KMS-11 (cell line): ENCODE measurements around the gene FURIN.
"Not testable (repeated sequence)": the region's sequence is repeated elsewhere in the genome, so short reads cannot be mapped to it uniquely, and the experiment has no call there.

Experiments used
- H2AFZ ChIP-seq: fragments of 200-600 bp; sonication (generic); 2 replicates; pipeline ENCODE4 v1.6.1; 2016; ENCODE audit warnings: antibody characterized with exemption, mixed run types, low read depth
- H3K27ac ChIP-seq: fragments of 200-600 bp; sonication (generic); 2 replicates; pipeline ENCODE4 v1.6.1; 2016; ENCODE audit warnings: mild to moderate bottlenecking, mixed run types
- H3K27me3 ChIP-seq: fragments of 200-600 bp; sonication (generic); 2 replicates; pipeline ENCODE4 v1.6.1; 2017; ENCODE audit warnings: mild to moderate bottlenecking, low read depth, mixed run types, moderate library complexity; ENCODE audit not compliant: insufficient read depth
- H3K36me3 ChIP-seq: fragments of 200-600 bp; sonication (generic); 2 replicates; pipeline ENCODE4 v1.6.1; 2017; ENCODE audit warnings: mild to moderate bottlenecking, mixed run types; ENCODE audit not compliant: insufficient read depth
- H3K4me1 ChIP-seq: fragments of 200-600 bp; sonication (generic); 2 replicates; pipeline ENCODE4 v1.6.1; 2016; ENCODE audit warnings: mild to moderate bottlenecking, low read depth, mixed run types; ENCODE audit not compliant: poor library complexity, severe bottlenecking
- H3K4me2 ChIP-seq: fragments of 200-600 bp; sonication (generic); 2 replicates; pipeline ENCODE4 v1.7.0; 2016; ENCODE audit warnings: mild to moderate bottlenecking, mixed run types
- H3K4me3 ChIP-seq: fragments of 200-600 bp; sonication (generic); IDR thresholded peaks from 2 replicates; pipeline ENCODE4 v1.6.1; 2017; ENCODE audit warnings: low read depth, low read length, mixed read lengths; ENCODE audit not compliant: insufficient read depth
- H3K79me2 ChIP-seq: fragments of 200-600 bp; sonication (generic); 2 replicates; pipeline ENCODE4 v1.6.1; 2016; ENCODE audit warnings: low read depth, mixed run types; ENCODE audit not compliant: insufficient read depth
- H3K9ac ChIP-seq: fragments of 200-600 bp; sonication (generic); 2 replicates; pipeline ENCODE4 v1.6.1; 2016; ENCODE audit warnings: mild to moderate bottlenecking, mixed run types
- H4K20me1 ChIP-seq: fragments of 200-600 bp; sonication (generic); 2 replicates; pipeline ENCODE4 v1.6.1; 2016; ENCODE audit warnings: mild to moderate bottlenecking, mixed run types; ENCODE audit not compliant: insufficient read depth
- TF ChIP-seq, protein P1 (sequence below): fragments of 200-600 bp; sonication (generic); conservative IDR thresholded peaks from 2 replicates; pipeline ENCODE4 v1.6.1; 2017; ENCODE audit warnings: low read depth, mild to moderate bottlenecking, antibody characterized with exemption, low read length, moderate library complexity, mixed read lengths

FURIN gene

GRCh38 chr15:90895571-90896117, 27.3 kb downstream of the FURIN start:
- Histone ChIP-seq H3K4me1 (no peaks in the 10 kb centered on the region), H3K4me3 (no peak overlapping the region), H3K27ac (no peak overlapping the region), H3K27me3 (no peaks in the 10 kb centered on the region), H3K9ac (no peak overlapping the region), H2AFZ (no peak overlapping the region), H4K20me1 (no peaks in the 10 kb centered on the region), H3K4me2 (no peak overlapping the region), H3K36me3 (no peaks in the 10 kb centered on the region), H3K79me2 (no peaks in the 10 kb centered on the region)
- TF ChIP-seq, protein P1, sequence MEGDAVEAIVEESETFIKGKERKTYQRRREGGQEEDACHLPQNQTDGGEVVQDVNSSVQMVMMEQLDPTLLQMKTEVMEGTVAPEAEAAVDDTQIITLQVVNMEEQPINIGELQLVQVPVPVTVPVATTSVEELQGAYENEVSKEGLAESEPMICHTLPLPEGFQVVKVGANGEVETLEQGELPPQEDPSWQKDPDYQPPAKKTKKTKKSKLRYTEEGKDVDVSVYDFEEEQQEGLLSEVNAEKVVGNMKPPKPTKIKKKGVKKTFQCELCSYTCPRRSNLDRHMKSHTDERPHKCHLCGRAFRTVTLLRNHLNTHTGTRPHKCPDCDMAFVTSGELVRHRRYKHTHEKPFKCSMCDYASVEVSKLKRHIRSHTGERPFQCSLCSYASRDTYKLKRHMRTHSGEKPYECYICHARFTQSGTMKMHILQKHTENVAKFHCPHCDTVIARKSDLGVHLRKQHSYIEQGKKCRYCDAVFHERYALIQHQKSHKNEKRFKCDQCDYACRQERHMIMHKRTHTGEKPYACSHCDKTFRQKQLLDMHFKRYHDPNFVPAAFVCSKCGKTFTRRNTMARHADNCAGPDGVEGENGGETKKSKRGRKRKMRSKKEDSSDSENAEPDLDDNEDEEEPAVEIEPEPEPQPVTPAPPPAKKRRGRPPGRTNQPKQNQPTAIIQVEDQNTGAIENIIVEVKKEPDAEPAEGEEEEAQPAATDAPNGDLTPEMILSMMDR, result no peak

- H2AFZ ChIP-seq, H3K4me3 ChIP-seq, H3K79me2 ChIP-seq, H3K4me2 ChIP-seq, H3K9ac ChIP-seq, H3K27ac ChIP-seq, H3K27me3 ChIP-seq, H4K20me1 ChIP-seq, H3K36me3 ChIP-seq: not testable (repeated sequence)
- peaks cover 10% of the 10 kb centered on the region for H3K4me1 ChIP-seq
Observed at GRCh38 chr15:90897131-90897655, 28.8 kb downstream of the FURIN start.

GRCh38 chr15:90901175-90902039, 33.0 kb downstream of the FURIN start:
- peaks cover 16% of the 10 kb centered on the region for H3K4me1 ChIP-seq
- H3K4me3 ChIP-seq, result no peak overlapping the region
- TF ChIP-seq, protein P1, result no peak
- no peaks in the 10 kb centered on the region for H3K27me3 ChIP-seq
- peaks cover 7% of the 10 kb centered on the region; the same call in 1 of the 2 replicates for H3K79me2 ChIP-seq
- no peaks in the 10 kb centered on the region for H4K20me1 ChIP-seq
- peak overlapping the region; percentile 51; the same call in 1 of the 2 replicates for H3K9ac ChIP-seq
- H2AFZ ChIP-seq, result peak overlapping the region; percentile 68
- H3K36me3 ChIP-seq, result no peaks in the 10 kb centered on the region
- peak overlapping the region; percentile 78 for H3K4me2 ChIP-seq
- peak overlapping the region; percentile 49; the same call in 1 of the 2 replicates for H3K27ac ChIP-seq

DNA sequence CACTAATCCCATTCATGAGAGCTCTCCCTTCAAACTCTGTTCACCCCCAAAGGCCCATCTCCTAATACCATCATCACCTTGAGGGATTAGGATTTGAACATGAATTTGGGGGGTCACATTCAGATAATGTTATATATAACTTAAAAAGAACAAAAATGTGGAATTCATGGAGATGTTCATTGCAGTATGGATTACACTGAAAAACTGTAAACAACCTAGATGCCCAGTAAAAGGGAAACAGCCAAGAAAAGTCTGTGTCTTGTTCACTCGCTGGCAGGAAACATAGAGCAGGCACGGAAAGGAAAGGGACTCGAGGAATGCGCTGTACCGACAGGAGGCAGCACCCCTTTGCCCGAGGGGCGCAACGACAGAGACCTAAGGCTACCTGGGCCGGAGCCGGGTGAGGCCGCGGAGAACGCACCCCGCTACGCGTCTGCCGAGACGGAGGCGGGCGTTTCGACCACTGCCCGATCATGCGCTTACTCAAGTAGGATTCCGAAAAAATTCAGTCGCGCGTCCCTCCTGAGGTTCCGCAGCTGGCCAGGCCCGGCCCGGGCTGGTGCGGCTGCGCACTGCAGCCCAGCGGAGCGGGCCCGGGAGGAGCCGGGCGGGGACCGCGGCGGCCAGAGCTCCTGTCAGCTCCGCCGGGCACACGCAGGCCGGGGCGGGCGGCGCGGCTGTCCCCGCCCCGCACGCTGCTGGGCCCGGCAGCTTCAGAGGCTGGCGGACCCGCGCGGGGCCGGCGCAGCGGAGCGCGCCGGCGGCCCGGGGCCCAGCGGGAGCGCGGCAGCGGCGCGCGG, 33.9 kb downstream of the FURIN start:
- H3K36me3 ChIP-seq, result no peaks in the 10 kb centered on the region
- H3K27me3 ChIP-seq, result no peaks in the 10 kb centered on the region
- H4K20me1 ChIP-seq, result no peaks in the 10 kb centered on the region
- H3K79me2 ChIP-seq, result peaks cover 7% of the 10 kb centered on the region; the same call in 1 of the 2 replicates
- no peak overlapping the region for H3K4me3 ChIP-seq
- peak overlapping the region; percentile 68 for H2AFZ ChIP-seq
- H3K9ac ChIP-seq, result peak overlapping the region; percentile 51; the same call in 1 of the 2 replicates
- H3K27ac ChIP-seq, result peak overlapping the region; percentile 49
- H3K4me1 ChIP-seq, result peaks cover 16% of the 10 kb centered on the region
- peak overlapping the region; percentile 78 for H3K4me2 ChIP-seq
- TF ChIP-seq, protein P1, result peak; percentile 76
